H1 (cell line): ENCODE results near the gene NFX1. TPM values are rescaled to one million over a fixed set of nuclear protein-coding genes. Genes with fewer than 3 reads are reported as not detected.

Experiments used
- CTCF ChIA-PET: fragments of 300-600 bp; sonication (Branson Sonifier 250); formaldehyde crosslinking; loops from one replicate; lab custom pipeline; 2021; ENCODE audit not compliant: partially characterized antibody; lab: Charles Lee
- POLR2A ChIA-PET: fragments of 300-600 bp; sonication (Branson Sonifier 250); formaldehyde crosslinking; loops from one replicate; lab custom pipeline; 2021; ENCODE audit warnings: inconsistent platforms; ENCODE audit not compliant: partially characterized antibody; lab: Charles Lee
- DNase-seq, 2 experiments: peaks; one replicate each; pipeline versions ENCODE4 v3.0.0 to v3.0.0-alpha.2; 2010 to 2022; ENCODE audit warnings: low spot score in 2 of 2, low read depth in 1 of 2, mixed read lengths in 1 of 2
- FAIRE-seq: peaks from 2 replicates; lab custom pipeline; 2011; peaks lifted over from hg19 to GRCh38; lab: Jason Lieb, UNC
- H2AFZ ChIP-seq: 2 replicates; pipeline ENCODE4 v1.8.1; 2012; ENCODE audit warnings: low read length, inconsistent platforms
- H2AK5ac ChIP-seq: 2 replicates; pipeline ENCODE4 v1.6.1; 2013; ENCODE audit warnings: low read depth, low read length
- H2BK120ac ChIP-seq: replicated peaks from 2 replicates; pipeline ENCODE3; 2013; ENCODE audit warnings: low read depth, low read length, inconsistent platforms
- H2BK12ac ChIP-seq: 2 replicates; pipeline ENCODE4 v1.6.1; 2013; ENCODE audit warnings: low read depth, low read length
- H2BK15ac ChIP-seq: 2 replicates; pipeline ENCODE4 v1.6.1; 2013; ENCODE audit warnings: low read length
- H2BK20ac ChIP-seq: 2 replicates; pipeline ENCODE4 v1.6.1; 2013; ENCODE audit warnings: low read length
- H2BK5ac ChIP-seq: 2 replicates; pipeline ENCODE4 v1.6.1; 2013; ENCODE audit warnings: low read depth, low read length
- H3K14ac ChIP-seq: 2 replicates; pipeline ENCODE4 v1.6.1; 2013; ENCODE audit warnings: inconsistent platforms; ENCODE audit not compliant: insufficient read length
- H3K18ac ChIP-seq: 2 replicates; pipeline ENCODE4 v1.6.1; 2013; ENCODE audit warnings: low read length; ENCODE audit errors: extremely low read depth
- H3K23ac ChIP-seq: 2 replicates; pipeline ENCODE4 v1.6.1; 2013; ENCODE audit warnings: inconsistent platforms; ENCODE audit not compliant: insufficient read length
- H3K23me2 ChIP-seq: 2 replicates; pipeline ENCODE4 v1.6.1; 2013; ENCODE audit warnings: low read depth, low read length
- H3K27ac ChIP-seq: 2 replicates; pipeline ENCODE4 v1.6.1; 2011; ENCODE audit warnings: low read depth, low read length, inconsistent platforms
- H3K27me3 ChIP-seq, 4 experiments: replicated peaks in 1 of 4; 1 replicate in 1 of 4; 2 replicates in 3 of 4; pipeline versions ENCODE4 v1.6.1 to v1.8.1; 2011 to 2013; ENCODE audit warnings: low read length in 3 of 4, mild to moderate bottlenecking in 3 of 4, inconsistent platforms in 2 of 4, mixed read lengths in 2 of 4, moderate library complexity in 1 of 4; ENCODE audit not compliant: control insufficient read depth in 3 of 4, insufficient read depth in 3 of 4; ENCODE audit errors: extremely low read depth in 1 of 4
- H3K36me3 ChIP-seq, 4 experiments: 2 replicates each; pipeline versions ENCODE4 v1.6.1 to v1.8.1; 2011 to 2013; ENCODE audit warnings: mild to moderate bottlenecking in 4 of 4, low read length in 3 of 4, moderate library complexity in 2 of 4, control low read depth in 1 of 4, inconsistent platforms in 1 of 4; ENCODE audit not compliant: insufficient read depth in 4 of 4, control insufficient read depth in 2 of 4
- H3K4ac ChIP-seq: replicated peaks from 2 replicates; pipeline ENCODE3; 2013; ENCODE audit warnings: low read length, low read depth, mixed read lengths, inconsistent platforms; ENCODE audit not compliant: insufficient read length
- H3K4me1 ChIP-seq, 4 experiments: replicated peaks in 1 of 4; 1 replicate in 1 of 4; 2 replicates in 3 of 4; pipeline versions ENCODE4 v1.6.1 to v1.8.1; 2011 to 2013; ENCODE audit warnings: low read length in 3 of 4, inconsistent platforms in 2 of 4, mixed read lengths in 1 of 4; ENCODE audit not compliant: insufficient read depth in 4 of 4, control insufficient read depth in 3 of 4
- H3K4me2 ChIP-seq, 2 experiments: 2 replicates each; pipeline versions ENCODE4 v1.6.1 to v1.8.1; 2011 to 2013; ENCODE audit warnings: low read depth in 2 of 2, low read length in 2 of 2, control low read depth in 1 of 2, inconsistent platforms in 1 of 2, mild to moderate bottlenecking in 1 of 2; ENCODE audit not compliant: insufficient read depth in 1 of 2
- H3K4me3 ChIP-seq, 4 experiments: fragments of 200-600, 300-600 bp in 1 of 4; sonication (generic), shearing (Covaris generic), sonication (Bioruptor Twin) in 1 of 4; 2 replicates each; pipeline versions ENCODE4 v1.5.1 to v1.8.1; 2011 to 2016; ENCODE audit warnings: low read length in 4 of 4, low read depth in 3 of 4, control low read depth in 2 of 4, inconsistent platforms in 2 of 4, mild to moderate bottlenecking in 2 of 4, mixed read lengths in 1 of 4, moderate library complexity in 1 of 4; ENCODE audit not compliant: insufficient read depth in 2 of 4; ENCODE audit errors: extremely low read depth in 1 of 4
- H3K56ac ChIP-seq: replicated peaks from 2 replicates; pipeline ENCODE3; 2013; ENCODE audit warnings: low read depth, mild to moderate bottlenecking, mixed read lengths, low read length, inconsistent platforms; ENCODE audit not compliant: insufficient read length
- H3K79me1 ChIP-seq: 2 replicates; pipeline ENCODE4 v1.6.1; 2013; ENCODE audit warnings: low read depth, low read length, control low read depth
- H3K79me2 ChIP-seq, 2 experiments: 2 replicates each; pipeline versions ENCODE4 v1.6.1 to v1.8.1; 2012 to 2013; ENCODE audit warnings: low read length in 2 of 2, mild to moderate bottlenecking in 2 of 2, inconsistent platforms in 1 of 2; ENCODE audit not compliant: insufficient read depth in 2 of 2, control insufficient read depth in 1 of 2
- H3K9ac ChIP-seq, 4 experiments: replicated peaks in 1 of 4; 1 replicate in 1 of 4; 2 replicates in 3 of 4; pipeline versions ENCODE4 v1.6.1 to v1.8.1; 2011 to 2013; ENCODE audit warnings: low read depth in 3 of 4, low read length in 3 of 4, control low read depth in 2 of 4, mild to moderate bottlenecking in 2 of 4, moderate library complexity in 2 of 4, inconsistent platforms in 1 of 4; ENCODE audit errors: extremely low read depth in 1 of 4
- H3K9me3 ChIP-seq, 2 experiments: 2 replicates each; pipeline versions ENCODE4 v1.6.1 to v1.8.1; 2012 to 2013; ENCODE audit warnings: mild to moderate bottlenecking in 2 of 2, moderate library complexity in 2 of 2, control low read depth in 1 of 2, inconsistent platforms in 1 of 2, low read depth in 1 of 2, low read length in 1 of 2, mixed read lengths in 1 of 2; ENCODE audit not compliant: insufficient read depth in 2 of 2
- H4K20me1 ChIP-seq, 2 experiments: replicated peaks in 1 of 2; 2 replicates each; pipeline versions ENCODE3 to v1.8.1; 2011 to 2013; ENCODE audit warnings: inconsistent platforms in 2 of 2, low read length in 2 of 2, mild to moderate bottlenecking in 1 of 2; ENCODE audit not compliant: insufficient read depth in 2 of 2, control insufficient read depth in 1 of 2
- H4K5ac ChIP-seq: 2 replicates; pipeline ENCODE4 v1.6.1; 2013; ENCODE audit warnings: low read length, low read depth, mixed read lengths, inconsistent platforms; ENCODE audit not compliant: insufficient read length
- H4K8ac ChIP-seq: 2 replicates; pipeline ENCODE4 v1.8.0; 2013; ENCODE audit warnings: mild to moderate bottlenecking, moderate library complexity, low read length, inconsistent platforms; ENCODE audit not compliant: insufficient read depth; ENCODE audit errors: extremely low read depth
- H4K91ac ChIP-seq: replicated peaks from 2 replicates; pipeline ENCODE3; 2013; ENCODE audit warnings: low read length, mixed read lengths, inconsistent platforms; ENCODE audit not compliant: insufficient read length
- ASH2L ChIP-seq: fragments of 200-600, 300-600 bp; sonication (generic); IDR thresholded peaks from one replicate; pipeline ENCODE4 v1.7.1; 2017; ENCODE audit warnings: low read length
- BACH1 ChIP-seq: IDR thresholded peaks from 2 replicates; pipeline ENCODE4 v1.6.1; 2012; ENCODE audit warnings: low read length, improper control_type of control experiment
- BRCA1 ChIP-seq: IDR thresholded peaks from 2 replicates; pipeline ENCODE4 v1.6.1; 2012; ENCODE audit warnings: low read depth, low read length, improper control_type of control experiment
- EP300 ChIP-seq, 2 experiments: IDR thresholded peaks; 1 replicate in 1 of 2; 2 replicates in 1 of 2; pipeline ENCODE4 v1.6.1; 2011 to 2012; ENCODE audit warnings: low read depth in 2 of 2, low read length in 2 of 2, mild to moderate bottlenecking in 2 of 2, borderline replicate concordance in 1 of 2, inconsistent platforms in 1 of 2, moderate library complexity in 1 of 2
- KDM1A ChIP-seq: fragments of 200-600, 300-600 bp; sonication (generic); IDR thresholded peaks from 2 replicates; pipeline ENCODE4 v1.7.1; 2016; ENCODE audit warnings: mild to moderate bottlenecking, low read length, borderline replicate concordance
- MAFK ChIP-seq: IDR thresholded peaks from 2 replicates; pipeline ENCODE4 v1.6.1; 2012; ENCODE audit warnings: low read depth, mild to moderate bottlenecking, improper control_type of control experiment, low read length
- POU5F1 ChIP-seq: IDR thresholded peaks from 2 replicates; pipeline ENCODE4 v1.6.1; 2011; ENCODE audit warnings: low read depth, mild to moderate bottlenecking, low read length, moderate library complexity
- RAD21 ChIP-seq, 2 experiments: IDR thresholded peaks in 1 of 2; conservative IDR thresholded peaks in 1 of 2; 2 replicates each; pipeline ENCODE4 v1.6.1; 2011; ENCODE audit warnings: low read depth in 2 of 2, low read length in 2 of 2, improper control_type of control experiment in 1 of 2, inconsistent platforms in 1 of 2, mild to moderate bottlenecking in 1 of 2, moderate library complexity in 1 of 2
- SIX5 ChIP-seq: IDR thresholded peaks from 2 replicates; pipeline ENCODE4 v1.6.1; 2011; ENCODE audit warnings: mild to moderate bottlenecking, low read depth, low read length
- SRF ChIP-seq: IDR thresholded peaks from 2 replicates; pipeline ENCODE4 v1.6.1; 2011; ENCODE audit warnings: mild to moderate bottlenecking, low read depth, low read length, moderate library complexity
- TEAD4 ChIP-seq: IDR thresholded peaks from 2 replicates; pipeline ENCODE4 v1.6.1; 2012; ENCODE audit warnings: low read depth, low read length, inconsistent platforms, mixed read lengths
- YY1 ChIP-seq: IDR thresholded peaks from 2 replicates; pipeline ENCODE4 v1.6.1; 2011; ENCODE audit warnings: low read depth, mild to moderate bottlenecking, low read length
- WGBS, 2 experiments: shearing (Covaris generic) in 1 of 2; methylation state at CpG; one replicate each; pipeline versions ENCODE4 v1.1.6 to v1.1.7; 2013 to 2015; ENCODE audit warnings: low lambda C conversion rate in 2 of 2, mixed read lengths in 2 of 2, inconsistent platforms in 1 of 2, low coverage in 1 of 2, missing lambda C conversion rate in 1 of 2; ENCODE audit not compliant: insufficient replicate concordance in 2 of 2, insufficient coverage in 1 of 2, insufficient read length in 1 of 2; ENCODE audit errors: extremely low coverage in 1 of 2, missing lambda C conversion rate in 1 of 2; 5-methylcytosine and 5-hydroxymethylcytosine counted together
- polyA plus RNA-seq, 7 experiments: library from polyadenylated mRNA; depleted of rRNA in 3 of 7; stranded (reverse) in 5 of 7; unstranded in 2 of 7; fragments of >200 nt in 5 of 7; fragments of 200-250 nt in 2 of 7; gene quantifications; 1 replicate in 5 of 7; 2 replicates in 1 of 7; 4 replicates in 1 of 7; pipeline versions ENCODE4 v1.2.1 to v1.2.3, GENCODE V29; 2011 to 2013; ENCODE audit warnings: missing spikeins in 2 of 7, mixed read lengths in 2 of 7
- total RNA-seq: library from RNA; stranded (reverse); fragmentation: NEBNext Ultra II Directional; extraction: Animal tissue kit (Norgen Biotek cat#: 25700); gene quantifications from 2 replicates; pipeline ENCODE4 v1.2.1, GENCODE V29; 2021

Gene NFX1
- total and polyA plus RNA-seq, 2 of the 8 experiments (the other 6 are each of a cell fraction or from before 2014, with no cell fraction given) = 19.4 to 28.4 TPM

DNA sequence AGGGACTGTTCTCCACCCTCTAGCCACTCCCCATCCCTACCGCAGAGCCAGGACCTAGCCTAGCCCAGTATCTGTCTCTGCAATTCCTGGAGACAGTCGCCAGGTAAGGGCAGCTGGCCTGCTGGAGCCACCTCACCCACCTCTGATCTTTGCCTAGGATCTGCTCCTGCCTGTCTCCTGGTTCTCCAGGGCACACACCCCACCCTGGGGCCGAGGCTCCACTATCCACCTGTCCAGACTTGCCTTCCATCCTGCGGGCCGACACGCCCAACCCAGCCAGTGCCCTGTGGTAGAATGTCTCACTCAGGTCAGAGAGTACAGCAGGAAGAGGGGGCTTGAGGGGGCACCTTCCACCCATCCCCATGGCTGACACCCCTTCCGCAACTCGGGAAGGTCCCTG lies 127.8 kb downstream of the NFX1 start:
- H2AFZ ChIP-seq = no peak overlapping the region
- no peak overlapping the region for H3K27ac ChIP-seq
- ChIA-PET POLR2A (no interaction called here), CTCF (interaction anchor here (0.6 to 9.5 kb wide), 9 partner anchors 9 to 131 kb away, joined by 3 to 134 read pairs (median 8); partner anchors contain the start of gene AQP3)
- no peaks in the 10 kb centered on the region for H4K20me1 ChIP-seq
- H2BK20ac ChIP-seq = no peak overlapping the region
- H3K23ac ChIP-seq = no peak overlapping the region
- H3K18ac ChIP-seq = no peak overlapping the region
- H2BK15ac ChIP-seq = no peak overlapping the region
- no peak overlapping the region for H2BK12ac ChIP-seq
- peaks cover 0 to 4% (median 3%) of the 10 kb centered on the region in 4 experiments; a peak in 2 of 7 replicates for H3K4me1 ChIP-seq
- H3K23me2 ChIP-seq = no peaks in the 10 kb centered on the region
- no peaks in the 10 kb centered on the region for H3K79me2 ChIP-seq
- no peak overlapping the region for H3K4me2 ChIP-seq
- no peak overlapping the region for H2AK5ac ChIP-seq
- H2BK5ac ChIP-seq = no peak overlapping the region
- no peaks in the 10 kb centered on the region for H3K79me1 ChIP-seq
- H4K8ac ChIP-seq = peak overlapping the region; percentile 9; the same call in 1 of the 2 replicates
- no peak overlapping the region for H3K9ac ChIP-seq
- no peak overlapping the region for H4K5ac ChIP-seq
- FAIRE-seq (no peak), DNase-seq (no peak)
- H3K56ac ChIP-seq = no peak overlapping the region
- no peak overlapping the region for H3K4ac ChIP-seq
- no peaks in the 10 kb centered on the region for H3K36me3 ChIP-seq
- no peak overlapping the region for H2BK120ac ChIP-seq
- H3K9me3 ChIP-seq = no peaks in the 10 kb centered on the region
- H3K27me3 ChIP-seq = no peaks in the 10 kb centered on the region; a peak in 1 of 7 replicates
- no peak overlapping the region for H3K14ac ChIP-seq
- H4K91ac ChIP-seq = no peak overlapping the region
- no peak overlapping the region for H3K4me3 ChIP-seq
- 97% methylated on average over 7 of the region's 8 CpGs; no CpG with 5 or more reads in 1 of the 2 experiments for WGBS, 2 experiments
- TF ChIP-seq EP300 (IDR thresholded peaks at IDR 0.05; ENCODE audit: borderline replicate concordance in 1 of 2, low read depth in 2 of 2, low read length in 2 of 2) = no peak
- no peak for TF ChIP-seq SRF
- TF ChIP-seq MAFK = no peak
- no peak for TF ChIP-seq RAD21 (IDR thresholded peaks at IDR 0.05 in 1 of 2, conservative IDR thresholded peaks at IDR 0.05 in 1 of 2; ENCODE audit: low read depth in 2 of 2, low read length in 2 of 2)
- TF ChIP-seq KDM1A = no peak
- no peak for TF ChIP-seq BRCA1
- TF ChIP-seq SIX5 = no peak
- no peak for TF ChIP-seq BACH1
- TF ChIP-seq ASH2L = no peak
- TF ChIP-seq POU5F1 = no peak
- TF ChIP-seq YY1 = no peak
- TF ChIP-seq TEAD4 = no peak
